Measurements from ENCODE around the gene TKT. TPM values are rescaled to one million over a fixed set of nuclear protein-coding genes. Genes with fewer than 3 reads are reported as not detected.
"Not testable (repeated sequence)": the region's sequence is repeated elsewhere in the genome, so short reads cannot be mapped to it uniquely, and the experiment has no call there.

The TKT gene
- polyA plus RNA-seq, 1 donor from 2014 or later, result 194 TPM

- Histone ChIP-seq H3K9me2 (ENCODE audit: insufficient read depth, low read length) (no peaks in the 10 kb centered on the region), H3K27me3 (ENCODE audit: insufficient read depth, low read depth, low read length) (no peaks in the 10 kb centered on the region), H3K4me3 (ENCODE audit: low read length) (no peak overlapping the region), H3K9ac (ENCODE audit: low read length) (no peak overlapping the region), H3K4me2 (ENCODE audit: low read length) (no peak overlapping the region), H3K79me2 (replicated peaks; ENCODE audit: insufficient read depth, low read length) (no peaks in the 10 kb centered on the region), H2AFZ (ENCODE audit: low read depth, low read length) (no peak overlapping the region), H3K9me3 (ENCODE audit: low read length) (no peaks in the 10 kb centered on the region), H4K20me1 (ENCODE audit: insufficient read depth) (no peaks in the 10 kb centered on the region), H3F3A (ENCODE audit: insufficient read depth, low read length, poor library complexity, severe bottlenecking) (no peaks in the 10 kb centered on the region), H3K36me3 (ENCODE audit: insufficient read depth, low read length) (no peaks in the 10 kb centered on the region), H3K27ac (ENCODE audit: low read length) (no peak overlapping the region)
- TF ChIP-seq, protein P1, sequence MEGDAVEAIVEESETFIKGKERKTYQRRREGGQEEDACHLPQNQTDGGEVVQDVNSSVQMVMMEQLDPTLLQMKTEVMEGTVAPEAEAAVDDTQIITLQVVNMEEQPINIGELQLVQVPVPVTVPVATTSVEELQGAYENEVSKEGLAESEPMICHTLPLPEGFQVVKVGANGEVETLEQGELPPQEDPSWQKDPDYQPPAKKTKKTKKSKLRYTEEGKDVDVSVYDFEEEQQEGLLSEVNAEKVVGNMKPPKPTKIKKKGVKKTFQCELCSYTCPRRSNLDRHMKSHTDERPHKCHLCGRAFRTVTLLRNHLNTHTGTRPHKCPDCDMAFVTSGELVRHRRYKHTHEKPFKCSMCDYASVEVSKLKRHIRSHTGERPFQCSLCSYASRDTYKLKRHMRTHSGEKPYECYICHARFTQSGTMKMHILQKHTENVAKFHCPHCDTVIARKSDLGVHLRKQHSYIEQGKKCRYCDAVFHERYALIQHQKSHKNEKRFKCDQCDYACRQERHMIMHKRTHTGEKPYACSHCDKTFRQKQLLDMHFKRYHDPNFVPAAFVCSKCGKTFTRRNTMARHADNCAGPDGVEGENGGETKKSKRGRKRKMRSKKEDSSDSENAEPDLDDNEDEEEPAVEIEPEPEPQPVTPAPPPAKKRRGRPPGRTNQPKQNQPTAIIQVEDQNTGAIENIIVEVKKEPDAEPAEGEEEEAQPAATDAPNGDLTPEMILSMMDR (IDR thresholded peaks at IDR 0.05; ENCODE audit: poor library complexity, severe bottlenecking), result no peak
- TF ChIP-seq EZH2 (IDR thresholded peaks at IDR 0.05; ENCODE audit: borderline replicate concordance, insufficient read depth, low read length, poor library complexity, severe bottlenecking) (no peak), MXI1 (conservative IDR thresholded peaks at IDR 0.05; ENCODE audit: poor library complexity, severe bottlenecking) (no peak), REST (IDR thresholded peaks at IDR 0.05; ENCODE audit: borderline replicate concordance) (no peak), SMC3 (conservative IDR thresholded peaks at IDR 0.05; ENCODE audit: poor library complexity) (no peak), RAD21 (conservative IDR thresholded peaks at IDR 0.05) (no peak), POLR2AphosphoS5 (IDR thresholded peaks at IDR 0.05) (no peak), EP300 (conservative IDR thresholded peaks at IDR 0.05; ENCODE audit: poor library complexity, severe bottlenecking) (no peak), TAF1 (IDR thresholded peaks at IDR 0.05; ENCODE audit: low read depth) (no peak)
Measured at GRCh38 chr3:53269888-53270880, 14.4 kb upstream of the TKT start.

GRCh38 chr3:53269193-53269592 lies 13.4 kb upstream of the TKT start:
- not testable (repeated sequence) for H3F3A ChIP-seq (ENCODE audit: insufficient read depth, low read length, poor library complexity, severe bottlenecking)

More at GRCh38 chr3:53269193-53269592, 13.4 kb upstream of the TKT start:
- H4K20me1 ChIP-seq (ENCODE audit: insufficient read depth); H3K27ac ChIP-seq (ENCODE audit: low read length); H3K27me3 ChIP-seq (ENCODE audit: insufficient read depth, low read depth, low read length); H3K36me3 ChIP-seq (ENCODE audit: insufficient read depth, low read length); H3K79me2 ChIP-seq (replicated peaks; ENCODE audit: insufficient read depth, low read length); H3K9ac ChIP-seq (ENCODE audit: low read length); H3K4me3 ChIP-seq (ENCODE audit: low read length); H3K9me2 ChIP-seq (ENCODE audit: insufficient read depth, low read length); H3K4me2 ChIP-seq (ENCODE audit: low read length); H2AFZ ChIP-seq (ENCODE audit: low read depth, low read length); H3K9me3 ChIP-seq (ENCODE audit: low read length): not testable (repeated sequence)

Data from neural cell (in vitro differentiated cells).